Measurements from ENCODE around the gene PRKAR1B.

PRKAR1B gene

DNA sequence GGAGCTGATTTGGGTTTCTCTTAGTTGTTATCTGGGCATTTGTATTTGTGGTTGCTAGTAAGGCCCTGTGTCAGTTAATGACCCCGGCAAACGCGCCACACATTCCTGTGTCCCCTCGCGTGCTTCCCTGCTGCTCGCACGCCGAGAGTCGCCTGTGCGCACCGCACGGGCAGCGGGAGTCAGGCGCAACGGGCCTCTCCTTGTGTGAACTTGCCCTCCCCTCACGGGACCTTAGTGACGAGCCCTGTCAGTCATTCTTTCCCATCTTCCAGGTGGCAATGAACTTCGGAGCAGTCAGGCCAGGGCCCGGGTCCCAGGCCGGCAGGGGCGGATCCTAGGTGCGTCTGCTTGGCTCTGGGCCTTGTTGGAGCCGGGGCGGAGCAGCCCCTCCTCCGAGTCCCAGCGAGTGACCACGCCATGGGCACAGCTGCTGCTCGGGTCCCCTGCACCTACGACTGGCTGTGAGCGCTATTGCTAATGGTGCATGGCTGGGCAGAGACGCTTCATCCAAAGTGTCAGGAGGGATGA, 12.4 kb upstream of the PRKAR1B start:
- Histone ChIP-seq H3K4me3 (ENCODE audit: low read length) (no peak overlapping the region), H3K36me3 (ENCODE audit: control insufficient read depth, insufficient read depth, low read length, severe bottlenecking) (peaks cover 19% of the 10 kb centered on the region), H3K27me3 (replicated peaks; ENCODE audit: control insufficient read depth, insufficient read depth, low read length) (no peaks in the 10 kb centered on the region), H3K4me1 (ENCODE audit: control insufficient read depth, insufficient read depth, low read length) (no peaks in the 10 kb centered on the region), H3K9me3 (ENCODE audit: control insufficient read depth, low read length) (peaks cover 4% of the 10 kb centered on the region), H3K9ac (ENCODE audit: low read length) (no peak overlapping the region)
- no peak for DNase-seq (ENCODE audit: low read depth)

DNA sequence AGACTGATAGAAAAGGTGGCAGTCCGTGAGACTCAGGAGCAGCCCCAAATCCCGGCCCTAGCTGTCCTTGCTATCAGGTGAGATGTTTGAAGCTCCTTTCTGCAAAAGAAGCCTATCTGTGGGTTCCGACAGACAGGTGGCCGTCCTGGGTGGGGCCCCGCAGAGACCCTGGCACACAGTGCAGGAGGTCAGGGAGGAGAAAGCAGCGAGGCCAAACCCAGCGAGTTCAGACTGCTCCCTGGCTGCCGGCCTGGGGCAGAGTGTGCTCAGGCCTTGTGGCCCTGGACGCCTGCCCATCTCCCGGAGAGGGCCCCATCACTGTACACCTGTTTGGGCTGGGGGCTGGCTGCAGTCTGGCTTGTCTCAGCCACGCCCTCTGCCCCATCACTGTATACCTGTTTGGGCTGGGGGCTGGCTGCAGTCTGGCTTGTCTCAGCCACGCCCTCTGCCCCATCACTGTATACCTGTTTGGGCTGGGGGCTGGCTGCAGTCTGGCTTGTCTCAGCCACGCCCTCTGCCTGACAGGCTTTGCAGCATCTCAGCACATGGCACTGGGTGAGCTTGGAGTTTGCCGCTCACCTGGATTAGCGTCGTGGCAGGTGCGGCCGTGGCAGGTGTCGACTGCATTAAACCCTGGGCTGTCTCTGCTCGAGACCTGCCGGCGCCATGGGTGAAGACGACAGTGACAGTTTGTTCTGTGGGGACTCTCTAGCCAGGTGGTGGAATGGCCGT, 11.8 kb upstream of the PRKAR1B start:
- H3K4me3 ChIP-seq (ENCODE audit: low read length) = no peak overlapping the region
- peaks cover 10% of the 10 kb centered on the region for H3K9me3 ChIP-seq (ENCODE audit: control insufficient read depth, low read length)
- no peak for DNase-seq (ENCODE audit: low read depth)
- no peak overlapping the region for H3K9ac ChIP-seq (ENCODE audit: low read length)
- no peaks in the 10 kb centered on the region for H3K27me3 ChIP-seq (replicated peaks; ENCODE audit: control insufficient read depth, insufficient read depth, low read length)
- peaks cover 19% of the 10 kb centered on the region for H3K36me3 ChIP-seq (ENCODE audit: control insufficient read depth, insufficient read depth, low read length, severe bottlenecking)
- no peaks in the 10 kb centered on the region for H3K4me1 ChIP-seq (ENCODE audit: control insufficient read depth, insufficient read depth, low read length)

DNA sequence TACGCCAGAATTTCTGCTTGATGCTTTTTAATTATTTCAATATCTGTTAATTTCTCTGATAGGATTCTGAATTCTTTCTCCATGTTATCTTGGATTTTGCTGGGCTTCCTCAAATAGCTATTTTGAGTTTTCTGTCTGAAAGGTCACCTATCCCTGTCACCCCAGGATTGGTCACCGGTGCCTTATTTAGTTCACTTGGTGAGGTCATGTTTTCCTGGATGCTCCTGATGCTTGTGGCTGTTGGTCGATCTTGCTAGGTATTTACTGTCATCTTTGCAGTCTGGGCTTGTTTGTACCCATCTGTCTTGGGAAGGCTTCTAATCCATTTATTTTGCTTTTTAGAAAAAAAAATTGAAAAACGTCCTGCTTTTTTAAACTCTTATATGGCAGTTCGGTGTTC, 11.2 kb upstream of the PRKAR1B start:
- no peak overlapping the region for H3K4me3 ChIP-seq (ENCODE audit: low read length)
- no peak for DNase-seq (ENCODE audit: low read depth)
- H3K27me3 ChIP-seq (replicated peaks; ENCODE audit: control insufficient read depth, insufficient read depth, low read length) = no peaks in the 10 kb centered on the region
- H3K9ac ChIP-seq (ENCODE audit: low read length) = no peak overlapping the region
- peaks cover 11% of the 10 kb centered on the region for H3K9me3 ChIP-seq (ENCODE audit: control insufficient read depth, low read length)
- no peaks in the 10 kb centered on the region for H3K4me1 ChIP-seq (ENCODE audit: control insufficient read depth, insufficient read depth, low read length)
- H3K36me3 ChIP-seq (ENCODE audit: control insufficient read depth, insufficient read depth, low read length, severe bottlenecking) = peaks cover 19% of the 10 kb centered on the region

DNA sequence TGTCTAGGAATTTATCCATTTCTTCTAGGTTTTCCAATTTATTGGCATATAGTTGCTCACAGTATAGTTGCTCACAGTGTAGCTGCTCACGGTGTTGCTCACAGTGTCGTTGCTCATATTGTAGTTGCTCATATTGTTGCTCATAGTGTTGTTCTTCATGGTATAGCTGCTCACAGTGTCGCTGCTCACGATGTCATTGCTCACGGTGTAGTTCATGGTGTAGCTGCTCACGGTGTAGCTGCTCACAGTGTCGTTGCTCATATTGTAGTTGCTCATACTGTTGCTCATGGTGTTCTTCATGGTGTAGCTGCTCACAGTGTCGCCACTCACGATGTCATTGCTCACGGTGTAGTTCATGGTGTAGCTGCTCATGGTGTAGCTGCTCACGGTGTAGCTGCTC, 7.7 kb upstream of the PRKAR1B start:
- H3K4me1 ChIP-seq (ENCODE audit: control insufficient read depth, insufficient read depth, low read length) = no peaks in the 10 kb centered on the region
- no peaks in the 10 kb centered on the region for H3K27me3 ChIP-seq (replicated peaks; ENCODE audit: control insufficient read depth, insufficient read depth, low read length)
- no peak overlapping the region for H3K9ac ChIP-seq (ENCODE audit: low read length)
- no peak overlapping the region for H3K4me3 ChIP-seq (ENCODE audit: low read length)
- DNase-seq (ENCODE audit: low read depth) = no peak
- H3K9me3 ChIP-seq (ENCODE audit: control insufficient read depth, low read length) = peaks cover 11% of the 10 kb centered on the region
- peaks cover 14% of the 10 kb centered on the region for H3K36me3 ChIP-seq (ENCODE audit: control insufficient read depth, insufficient read depth, low read length, severe bottlenecking)

DNA sequence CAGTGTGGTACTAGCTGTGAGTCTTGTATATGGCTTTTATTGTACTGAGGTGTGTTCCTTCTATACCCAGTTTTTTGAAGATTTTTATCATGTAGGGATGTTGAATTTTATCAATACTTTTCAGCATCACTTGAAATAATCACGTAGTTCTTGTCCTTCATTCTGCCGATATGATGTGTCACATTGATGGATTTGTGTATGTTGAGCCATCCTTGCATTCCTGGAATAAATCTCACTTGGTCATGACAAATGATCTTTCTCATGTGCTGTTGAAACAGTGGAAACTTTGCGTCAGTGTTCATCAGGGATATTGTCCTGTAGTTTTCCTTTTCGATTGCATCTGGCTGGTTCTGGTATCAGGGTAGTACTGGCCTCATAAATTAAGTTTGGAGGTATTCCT, 7.1 kb upstream of the PRKAR1B start:
- peaks cover 11% of the 10 kb centered on the region for H3K9me3 ChIP-seq (ENCODE audit: control insufficient read depth, low read length)
- DNase-seq (ENCODE audit: low read depth) = no peak
- no peak overlapping the region for H3K4me3 ChIP-seq (ENCODE audit: low read length)
- peaks cover 17% of the 10 kb centered on the region for H3K36me3 ChIP-seq (ENCODE audit: control insufficient read depth, insufficient read depth, low read length, severe bottlenecking)
- no peaks in the 10 kb centered on the region for H3K4me1 ChIP-seq (ENCODE audit: control insufficient read depth, insufficient read depth, low read length)
- H3K9ac ChIP-seq (ENCODE audit: low read length) = no peak overlapping the region
- H3K27me3 ChIP-seq (replicated peaks; ENCODE audit: control insufficient read depth, insufficient read depth, low read length) = no peaks in the 10 kb centered on the region

DNA sequence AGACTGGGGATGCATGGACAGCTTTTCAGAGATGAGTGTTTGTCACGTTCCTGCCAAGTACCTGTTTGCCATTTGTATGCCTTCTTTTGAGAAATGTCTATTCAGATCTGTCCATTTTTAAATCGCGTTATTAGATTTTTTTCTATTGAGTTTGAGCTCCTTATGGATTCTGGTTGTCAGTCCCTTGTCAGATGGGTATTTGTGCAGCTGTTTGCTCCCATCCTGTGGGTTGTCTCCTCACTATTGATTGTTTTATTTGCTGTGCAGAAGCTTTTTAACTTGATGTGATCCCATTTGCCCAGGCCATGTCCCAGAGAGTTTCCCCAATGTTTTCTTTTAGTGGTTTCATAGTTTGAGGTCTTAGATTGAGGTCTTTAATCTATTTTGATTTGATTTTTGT, 5.5 kb upstream of the PRKAR1B start:
- DNase-seq (ENCODE audit: low read depth) = no peak
- Histone ChIP-seq H3K4me1 (ENCODE audit: control insufficient read depth, insufficient read depth, low read length) (peaks cover 7% of the 10 kb centered on the region), H3K9ac (ENCODE audit: low read length) (no peak overlapping the region), H3K27me3 (replicated peaks; ENCODE audit: control insufficient read depth, insufficient read depth, low read length) (no peaks in the 10 kb centered on the region), H3K4me3 (ENCODE audit: low read length) (no peak overlapping the region), H3K36me3 (ENCODE audit: control insufficient read depth, insufficient read depth, low read length, severe bottlenecking) (peaks cover 17% of the 10 kb centered on the region), H3K9me3 (ENCODE audit: control insufficient read depth, low read length) (peaks cover 11% of the 10 kb centered on the region)

DNA sequence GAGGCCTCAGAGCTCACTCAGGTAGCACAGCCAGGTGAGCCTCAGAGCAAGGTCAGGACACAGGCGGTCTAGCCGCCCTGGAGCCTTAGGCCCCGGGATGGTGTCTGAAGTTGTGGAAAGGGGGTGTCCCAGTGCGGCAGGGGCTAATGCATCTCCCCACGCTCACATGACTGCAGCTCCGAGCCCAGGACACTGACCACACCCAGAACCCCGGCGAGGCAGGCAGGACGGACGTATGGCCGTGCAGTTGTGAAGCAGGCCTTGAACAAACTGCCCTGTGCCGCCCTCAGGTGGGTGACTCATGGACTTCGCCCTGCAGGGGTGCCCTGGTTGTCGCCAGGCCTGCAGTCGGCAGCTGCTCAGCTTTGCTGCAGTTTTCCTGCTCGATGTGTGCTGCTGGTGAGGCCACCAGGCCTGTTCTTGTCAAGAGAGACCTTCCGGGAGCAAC, 5.0 kb upstream of the PRKAR1B start:
- H3K4me3 ChIP-seq (ENCODE audit: low read length) = no peak overlapping the region
- DNase-seq (ENCODE audit: low read depth) = peak; percentile 12
- H3K4me1 ChIP-seq (ENCODE audit: control insufficient read depth, insufficient read depth, low read length) = peaks cover 7% of the 10 kb centered on the region
- H3K9ac ChIP-seq (ENCODE audit: low read length) = no peak overlapping the region
- H3K27me3 ChIP-seq (replicated peaks; ENCODE audit: control insufficient read depth, insufficient read depth, low read length) = no peaks in the 10 kb centered on the region
- H3K36me3 ChIP-seq (ENCODE audit: control insufficient read depth, insufficient read depth, low read length, severe bottlenecking) = peaks cover 17% of the 10 kb centered on the region
- H3K9me3 ChIP-seq (ENCODE audit: control insufficient read depth, low read length) = peaks cover 11% of the 10 kb centered on the region

DNA sequence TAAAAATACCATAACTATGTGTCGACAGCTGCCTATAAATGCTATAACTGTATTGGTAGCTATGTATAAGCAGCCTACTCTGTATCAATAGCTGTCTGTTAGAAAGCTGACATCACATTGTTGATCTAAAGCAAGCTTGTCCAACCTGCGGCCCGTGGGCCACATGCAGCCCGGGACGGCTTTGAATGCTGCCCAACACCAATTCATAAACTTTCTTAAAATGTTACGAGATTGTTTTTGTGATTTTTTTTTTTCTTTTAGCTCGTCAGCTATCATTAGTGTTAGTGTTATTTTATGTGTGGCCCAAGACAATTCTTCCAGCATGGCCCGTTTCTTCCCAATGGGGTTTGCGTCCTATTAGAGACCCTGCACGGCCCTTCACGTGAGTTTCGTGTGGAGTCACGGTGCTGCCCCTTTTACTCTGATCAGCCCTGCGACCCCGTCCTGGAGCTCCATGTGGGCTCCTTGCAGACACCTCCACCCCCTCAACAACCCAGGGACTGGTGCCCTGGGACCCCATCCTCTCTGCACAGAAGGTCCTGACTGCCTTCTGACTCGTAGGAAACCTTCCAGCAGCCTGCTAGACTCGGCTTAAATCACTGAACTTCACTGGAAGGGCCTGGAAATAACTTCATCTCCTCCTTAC, 4.5 kb upstream of the PRKAR1B start:
- H3K9me3 ChIP-seq (ENCODE audit: control insufficient read depth, low read length) = peaks cover 11% of the 10 kb centered on the region
- H3K9ac ChIP-seq (ENCODE audit: low read length) = no peak overlapping the region
- H3K4me3 ChIP-seq (ENCODE audit: low read length) = no peak overlapping the region
- no peak for DNase-seq (ENCODE audit: low read depth)
- H3K4me1 ChIP-seq (ENCODE audit: control insufficient read depth, insufficient read depth, low read length) = peaks cover 7% of the 10 kb centered on the region
- H3K27me3 ChIP-seq (replicated peaks; ENCODE audit: control insufficient read depth, insufficient read depth, low read length) = no peaks in the 10 kb centered on the region
- H3K36me3 ChIP-seq (ENCODE audit: control insufficient read depth, insufficient read depth, low read length, severe bottlenecking) = peaks cover 17% of the 10 kb centered on the region

DNA sequence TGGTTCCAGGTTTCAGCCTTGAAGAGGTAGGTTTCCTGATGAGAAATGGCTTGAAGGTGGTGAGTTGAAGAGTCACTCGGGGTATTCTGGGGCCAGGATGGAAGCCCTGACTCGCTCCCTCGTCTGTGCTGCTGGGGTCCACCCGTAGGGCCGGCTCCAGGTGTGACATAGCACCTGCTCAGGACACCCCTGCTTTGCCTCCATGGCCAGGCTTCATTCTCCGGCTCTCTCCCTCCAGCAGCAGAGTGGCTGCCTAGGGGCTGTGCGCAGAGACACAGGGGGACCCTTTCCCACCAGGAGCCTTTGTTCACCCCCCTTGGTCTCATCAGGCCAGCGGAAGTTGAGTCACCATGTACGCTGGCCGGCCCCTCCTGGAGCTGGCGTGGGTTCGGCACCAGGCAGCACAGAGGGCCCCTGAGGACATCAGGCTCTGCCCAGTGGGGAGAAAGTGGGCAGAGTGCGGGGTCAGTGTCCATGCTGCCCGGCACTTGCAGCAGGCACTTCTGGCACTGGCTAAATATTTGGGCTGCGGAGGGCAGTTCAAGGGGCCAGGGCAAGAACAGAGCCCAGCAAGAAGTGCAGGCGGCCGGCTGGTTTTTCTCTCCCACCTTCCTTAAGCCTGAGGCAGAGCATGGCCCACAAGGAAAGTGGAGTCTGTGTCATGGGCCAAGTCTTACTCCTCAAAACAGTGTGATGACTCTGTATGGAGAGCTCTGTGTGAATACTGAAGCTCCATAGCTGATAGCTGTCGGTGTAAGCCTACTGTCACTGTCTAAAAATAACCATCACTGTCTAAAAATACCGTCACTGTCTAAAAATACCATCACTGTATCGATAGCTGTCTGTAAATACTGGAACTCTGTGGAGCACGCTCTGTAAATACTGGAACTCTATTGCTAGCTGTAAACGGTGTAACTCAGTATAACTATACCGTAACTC, 3.7 kb upstream of the PRKAR1B start:
- H3K36me3 ChIP-seq (ENCODE audit: control insufficient read depth, insufficient read depth, low read length, severe bottlenecking) = peaks cover 17% of the 10 kb centered on the region
- DNase-seq (ENCODE audit: low read depth) = no peak
- no peak overlapping the region for H3K4me3 ChIP-seq (ENCODE audit: low read length)
- peaks cover 12% of the 10 kb centered on the region for H3K4me1 ChIP-seq (ENCODE audit: control insufficient read depth, insufficient read depth, low read length)
- no peaks in the 10 kb centered on the region for H3K27me3 ChIP-seq (replicated peaks; ENCODE audit: control insufficient read depth, insufficient read depth, low read length)
- no peak overlapping the region for H3K9ac ChIP-seq (ENCODE audit: low read length)
- peaks cover 11% of the 10 kb centered on the region for H3K9me3 ChIP-seq (ENCODE audit: control insufficient read depth, low read length)

DNA sequence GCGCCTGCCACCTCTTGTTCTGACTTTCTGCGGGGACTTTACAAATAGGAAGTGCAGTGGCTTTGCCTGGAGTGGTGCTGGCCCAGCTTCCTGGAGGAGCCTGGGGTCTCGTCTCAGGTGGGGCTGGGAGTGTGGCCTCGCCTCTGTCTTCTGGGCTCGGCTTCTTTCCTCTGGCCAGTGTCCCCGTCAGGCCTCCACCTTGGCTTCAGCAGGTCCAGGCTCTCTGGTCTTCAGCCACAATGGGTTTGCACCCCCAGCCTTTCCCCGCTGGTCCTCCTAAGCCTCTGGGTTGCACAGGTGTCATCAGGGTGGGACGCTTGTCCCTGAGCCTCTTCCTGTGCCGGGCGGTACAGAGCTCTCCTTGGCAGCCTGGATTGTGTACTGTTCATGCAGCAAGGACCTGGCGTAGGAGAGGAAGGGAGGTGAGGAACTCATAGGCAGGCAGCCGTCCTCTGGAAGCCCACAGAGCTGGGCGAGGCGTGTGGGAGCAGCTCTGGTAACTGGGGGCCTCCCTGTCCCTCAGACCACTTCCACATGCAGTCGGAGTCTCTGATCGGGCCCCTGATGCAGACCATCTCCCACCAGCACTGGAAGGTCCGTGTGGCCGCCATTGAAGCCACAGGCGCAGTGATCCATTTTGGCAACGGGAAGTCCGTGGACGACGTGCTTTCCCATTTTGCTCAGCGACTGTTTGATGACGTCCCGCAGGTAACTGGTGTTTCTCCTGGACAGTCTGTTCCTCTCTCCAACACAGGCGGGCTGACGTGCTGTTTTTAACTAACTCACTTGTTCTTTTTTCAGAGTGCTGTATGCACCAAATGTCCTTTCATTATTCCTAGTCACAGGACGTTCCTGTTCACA, 2.3 kb upstream of the PRKAR1B start:
- Histone ChIP-seq H3K9ac (ENCODE audit: low read length) (no peak overlapping the region), H3K4me3 (ENCODE audit: low read length) (no peak overlapping the region), H3K36me3 (ENCODE audit: control insufficient read depth, insufficient read depth, low read length, severe bottlenecking) (peaks cover 10% of the 10 kb centered on the region), H3K27me3 (replicated peaks; ENCODE audit: control insufficient read depth, insufficient read depth, low read length) (no peaks in the 10 kb centered on the region), H3K4me1 (ENCODE audit: control insufficient read depth, insufficient read depth, low read length) (peaks cover 16% of the 10 kb centered on the region), H3K9me3 (ENCODE audit: control insufficient read depth, low read length) (peaks cover 5% of the 10 kb centered on the region)
- DNase-seq (ENCODE audit: low read depth) = no peak

All from adipocyte (in vitro differentiated cells).